Activated naive CD4-positive, alpha-beta T cell (primary cell): ENCODE measurements around the gene ACACA.

Experiments
- DNase-seq, 4 experiments: peaks; one replicate each; lab custom pipeline; 2025; lab: John Stamatoyannopoulos, UW

ACACA gene

GRCh38 chr17:37066322-37067255, 340.0 kb downstream of the ACACA start:
- no peak for DNase-seq

GRCh38 chr17:37065486-37066321, 340.9 kb downstream of the ACACA start:
- no peak for DNase-seq

- no peak for DNase-seq
These were observed 341.7 kb downstream of the ACACA start for GRCh38 chr17:37064956-37065355.

DNA sequence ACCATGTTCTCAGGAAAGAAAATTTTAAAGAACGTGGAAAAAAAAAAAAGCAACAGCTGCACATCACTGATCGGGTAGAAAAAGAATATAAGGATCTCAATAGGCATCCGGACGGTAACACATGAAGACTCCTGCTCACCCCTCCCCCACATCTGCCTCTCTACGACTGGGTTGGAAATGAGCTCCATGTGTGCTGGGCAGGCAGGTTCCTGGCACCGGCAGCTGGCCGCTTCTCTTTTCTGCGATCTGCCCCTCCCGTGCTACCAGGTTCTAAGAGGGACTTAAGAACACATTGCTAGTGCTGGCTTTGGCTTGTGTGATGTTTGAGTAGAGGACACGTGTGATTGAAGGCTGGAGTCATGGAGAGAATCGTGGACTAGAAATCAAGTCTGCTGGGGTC, 342.4 kb downstream of the ACACA start:
- DNase-seq: no peak

- no peak for DNase-seq
These were observed 344.6 kb downstream of the ACACA start for GRCh38 chr17:37062021-37062420.

GRCh38 chr17:37060928-37061327, 345.7 kb downstream of the ACACA start:
- no peak for DNase-seq

- no peak for DNase-seq
These were observed 346.5 kb downstream of the ACACA start for GRCh38 chr17:37060094-37060493.

GRCh38 chr17:37059493-37059892, 347.1 kb downstream of the ACACA start:
- DNase-seq: no peak

DNA sequence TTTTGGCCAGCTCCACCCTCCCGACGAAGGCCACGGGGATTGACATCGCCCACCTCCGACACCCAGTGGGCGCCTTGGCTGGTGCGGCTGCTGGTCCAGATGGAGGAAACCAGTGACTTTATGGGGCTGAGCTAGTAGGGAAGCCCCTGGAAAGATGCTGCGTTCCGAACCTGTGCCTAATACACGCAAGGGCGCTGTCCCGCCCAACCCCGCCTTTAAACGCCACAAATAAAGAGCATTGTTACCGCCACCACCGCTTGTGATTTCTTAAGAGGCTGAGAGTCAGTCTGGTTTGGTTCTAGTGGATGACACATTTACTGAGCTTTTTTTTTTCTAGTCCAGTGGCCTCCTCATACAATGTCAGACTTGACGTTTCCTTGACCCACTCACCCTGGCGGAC, 350.0 kb downstream of the ACACA start:
- DNase-seq: no peak

DNA sequence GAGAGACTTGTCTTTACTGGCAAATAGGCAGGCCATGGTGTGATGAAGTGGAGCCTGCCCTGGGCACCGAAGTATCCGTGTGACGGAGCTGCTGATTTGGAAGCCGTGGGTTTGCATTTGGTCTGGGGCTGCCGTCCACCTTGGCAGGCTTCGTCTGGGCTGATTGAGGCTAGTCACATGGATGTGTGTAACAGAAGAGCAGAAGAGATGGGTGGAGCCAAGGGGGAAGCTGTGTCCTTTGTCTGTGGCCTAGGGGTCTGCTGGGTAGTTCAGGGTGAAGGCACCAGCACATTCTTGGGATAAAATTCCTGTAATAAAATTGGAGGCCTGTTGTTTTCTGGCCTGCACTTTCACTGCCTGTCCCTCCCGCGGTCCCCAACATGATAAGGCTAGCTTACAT, 351.7 kb downstream of the ACACA start:
- no peak for DNase-seq

GRCh38 chr17:37052450-37052849, 354.2 kb downstream of the ACACA start:
- no peak for DNase-seq

GRCh38 chr17:37051833-37052232, 354.8 kb downstream of the ACACA start:
- no peak for DNase-seq

DNA sequence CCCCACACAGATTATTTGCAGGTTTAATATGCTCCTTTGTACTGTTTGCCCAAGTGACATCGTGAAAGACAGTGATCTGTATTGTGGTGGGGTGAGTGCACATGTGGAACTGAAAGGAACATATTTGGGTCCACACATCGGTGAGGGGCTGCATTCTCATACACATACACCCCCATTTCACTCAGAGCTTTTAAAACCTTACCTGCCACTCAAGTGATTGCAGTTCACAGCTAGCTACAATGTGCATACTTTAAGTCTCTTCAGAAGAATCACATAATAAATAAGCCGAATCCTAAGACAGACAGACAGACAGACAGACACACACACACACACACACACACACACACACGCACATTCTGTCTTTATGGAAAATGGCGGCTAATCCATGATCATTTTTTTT, 355.3 kb downstream of the ACACA start:
- DNase-seq: no peak

DNA sequence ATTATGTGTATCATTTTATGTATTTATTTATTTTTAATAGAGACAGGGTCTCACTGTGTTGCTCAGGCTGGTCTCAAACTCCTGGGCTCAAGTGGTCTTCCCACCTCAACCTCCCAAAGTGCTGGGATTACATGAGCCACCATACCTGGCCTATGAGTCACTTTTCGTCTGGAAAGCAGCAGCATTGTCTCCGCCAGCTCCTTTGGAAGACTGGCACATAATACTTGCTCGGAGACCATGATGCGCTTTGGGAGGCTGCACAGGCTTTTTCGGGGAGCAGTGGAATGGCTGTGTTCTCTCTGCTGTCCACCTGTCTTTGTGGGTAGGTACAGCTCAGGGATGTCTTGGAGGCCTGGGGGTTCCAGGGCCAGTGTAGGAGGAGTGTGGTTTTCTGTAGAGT, 355.7 kb downstream of the ACACA start:
- no peak for DNase-seq

DNA sequence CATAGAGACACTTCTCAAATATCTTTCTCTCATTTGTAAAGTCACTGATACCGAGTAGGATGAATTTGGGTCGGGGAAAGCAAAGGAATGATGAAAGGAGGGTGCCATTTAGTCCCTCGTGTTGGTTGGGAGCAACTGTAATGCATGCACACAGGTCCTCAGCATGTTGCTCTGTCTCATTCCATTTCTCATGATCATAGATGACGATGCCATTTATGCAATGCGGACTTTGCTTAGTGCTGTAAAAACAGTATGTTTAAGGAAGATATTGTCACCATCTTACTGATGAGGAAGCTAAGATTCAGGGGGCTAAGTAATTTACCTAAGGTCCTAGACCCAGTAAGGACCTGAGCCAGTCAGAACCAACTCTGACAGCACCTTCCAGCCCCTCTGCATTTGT, 357.8 kb downstream of the ACACA start:
- no peak for DNase-seq

- DNase-seq: peak; percentile 43 to 69 (median 62)
These were observed 359.0 kb downstream of the ACACA start for GRCh38 chr17:37047631-37048104.

- no peak for DNase-seq
These were observed 361.2 kb downstream of the ACACA start for GRCh38 chr17:37045351-37045922.

GRCh38 chr17:37043201-37043600, 363.4 kb downstream of the ACACA start:
- DNase-seq: no peak

GRCh38 chr17:37041932-37042331, 364.7 kb downstream of the ACACA start:
- DNase-seq: no peak

DNA sequence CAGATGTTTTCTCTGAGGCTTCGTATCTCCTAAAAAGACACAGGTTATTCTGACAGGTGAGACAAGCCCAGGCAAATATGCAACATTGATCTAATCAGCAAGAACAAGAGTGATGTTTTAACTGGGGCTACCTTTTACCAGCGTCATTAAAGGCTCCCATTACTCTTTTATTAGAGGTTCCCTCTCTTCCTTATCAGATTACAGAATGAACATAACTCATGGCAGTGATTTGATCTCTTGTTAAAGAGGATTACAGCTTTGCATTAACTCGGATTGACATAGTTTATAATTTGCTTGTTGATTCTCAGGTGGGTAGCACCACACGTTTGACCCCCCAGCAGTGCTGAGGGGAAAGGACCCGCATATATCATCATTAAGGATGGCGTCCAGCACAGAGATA, 367.4 kb downstream of the ACACA start:
- no peak for DNase-seq

DNA sequence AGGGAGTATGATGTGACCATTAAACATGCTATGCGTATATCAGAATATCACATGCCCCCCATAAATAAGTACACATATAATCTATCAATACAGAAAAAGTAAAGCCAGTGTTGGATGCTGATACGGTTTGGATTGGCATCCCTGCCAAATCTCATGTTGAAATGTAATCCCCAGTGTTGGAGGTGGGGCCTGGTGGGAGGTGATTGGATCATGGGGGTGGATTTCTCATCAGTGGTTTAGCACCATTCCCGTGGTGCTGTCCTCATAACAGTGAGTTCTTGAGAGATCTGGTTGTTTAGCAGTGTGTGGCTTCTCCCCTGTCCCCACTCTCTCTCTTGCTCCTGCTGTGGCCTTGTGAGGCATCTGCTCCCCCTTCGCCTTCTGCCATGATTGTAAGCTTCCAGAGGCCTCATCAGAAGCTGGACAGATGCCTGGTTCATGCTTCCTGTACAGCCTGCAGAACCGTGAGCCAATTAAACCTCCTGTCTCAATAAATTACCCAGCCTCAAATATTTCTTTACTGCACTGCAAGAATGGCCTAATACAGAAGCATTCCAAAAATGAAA, 369.0 kb downstream of the ACACA start:
- DNase-seq: no peak
